ENCODE measurements around the gene PGPEP1. TPM values are rescaled to one million over a fixed set of nuclear protein-coding genes. Genes with fewer than 3 reads are reported as not detected.

Gene PGPEP1
- total and polyA plus RNA-seq, 4 donors: 16.2 to 33.5 (median 24.9) TPM

DNA sequence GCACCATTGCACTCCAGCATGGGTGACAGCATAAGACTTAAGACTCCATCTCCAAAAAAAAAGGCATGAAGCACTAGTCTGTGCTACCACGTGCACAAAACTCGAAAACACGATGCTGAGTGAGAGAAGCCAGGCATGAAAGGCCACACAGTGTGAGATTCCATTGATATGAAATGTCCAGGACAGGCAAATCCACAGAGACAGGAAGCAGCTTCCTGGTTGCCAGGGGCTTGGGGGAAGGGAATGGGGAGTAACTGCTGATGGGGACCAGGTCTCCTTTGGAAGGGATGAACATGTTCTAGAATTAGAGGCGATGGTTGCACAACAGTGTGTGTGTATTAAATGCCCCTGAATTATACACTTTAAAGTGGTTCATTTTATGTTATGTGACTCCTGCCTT, 43.1 kb upstream of the PGPEP1 start:
- Histone ChIP-seq H3K27me3 (ENCODE audit: control insufficient read depth, insufficient read depth, low read length) (no peaks in the 10 kb centered on the region), H3K27ac (ENCODE audit: low read depth, low read length) (no peak overlapping the region), H3K9me3 (ENCODE audit: control insufficient read depth, insufficient read depth, low read length) (no peaks in the 10 kb centered on the region), H3K4me3 (ENCODE audit: low read depth, low read length) (no peak overlapping the region), H3K4me1 (ENCODE audit: control insufficient read depth, insufficient read depth, low read length) (peaks cover 24% of the 10 kb centered on the region), H3K36me3 (ENCODE audit: control insufficient read depth, insufficient read depth, low read length) (no peaks in the 10 kb centered on the region)
- 37% methylated on average over 4 of the region's 4 CpGs for WGBS (ENCODE audit: insufficient coverage)
- DNase-seq (ENCODE audit: low read depth in 4 of 6, low spot score in 6 of 6): no peak

DNA sequence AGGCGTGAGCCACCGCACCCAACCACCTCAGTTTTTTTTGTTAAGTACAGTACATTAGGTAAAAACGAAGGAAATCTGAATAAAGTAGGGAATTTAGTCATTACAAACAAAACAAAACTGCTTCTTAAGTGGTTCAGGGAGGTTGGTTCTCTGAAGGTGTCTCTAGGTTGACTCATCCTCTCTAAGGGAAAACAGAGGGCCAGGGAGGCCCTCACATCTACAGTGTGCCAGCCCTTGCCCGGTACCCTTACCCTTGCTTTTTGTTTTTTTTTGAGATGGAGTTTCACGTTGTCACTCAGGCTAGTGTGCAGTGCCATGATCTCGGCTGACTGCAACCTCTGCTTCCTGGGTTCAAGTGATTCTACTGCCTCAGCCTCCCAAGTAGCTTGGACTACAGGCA, 41.8 kb upstream of the PGPEP1 start:
- H3K4me3 ChIP-seq (ENCODE audit: low read depth, low read length): no peak overlapping the region
- no peaks in the 10 kb centered on the region for H3K9me3 ChIP-seq (ENCODE audit: control insufficient read depth, insufficient read depth, low read length)
- no peaks in the 10 kb centered on the region for H3K27me3 ChIP-seq (ENCODE audit: control insufficient read depth, insufficient read depth, low read length)
- no peaks in the 10 kb centered on the region for H3K36me3 ChIP-seq (ENCODE audit: control insufficient read depth, insufficient read depth, low read length)
- H3K27ac ChIP-seq (ENCODE audit: low read depth, low read length): no peak overlapping the region
- no peak for DNase-seq (ENCODE audit: low read depth in 4 of 6, low spot score in 6 of 6)
- peaks cover 21% of the 10 kb centered on the region for H3K4me1 ChIP-seq (ENCODE audit: control insufficient read depth, insufficient read depth, low read length)
- 74% methylated on average over 3 of the region's 6 CpGs for WGBS (ENCODE audit: insufficient coverage)

DNA sequence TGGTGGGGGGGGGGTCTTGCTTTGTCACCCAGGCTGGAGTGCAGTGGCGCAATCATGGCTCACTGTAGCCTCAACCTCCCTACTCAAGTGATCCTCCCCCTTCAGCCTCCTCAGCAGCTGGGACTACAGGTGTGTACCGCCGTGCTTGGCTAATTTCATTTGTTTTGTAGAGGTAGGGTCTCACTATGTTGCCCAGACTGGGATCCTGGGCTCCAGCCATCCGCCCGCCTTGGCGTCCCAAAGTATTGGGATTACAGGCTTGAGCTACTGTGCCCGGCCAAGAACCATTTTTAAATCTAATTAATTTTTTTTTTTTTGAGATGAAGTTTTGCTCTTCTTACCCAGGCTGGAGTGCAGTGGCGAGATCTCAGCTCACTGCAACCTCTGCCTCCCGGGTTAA, 40.7 kb upstream of the PGPEP1 start:
- Histone ChIP-seq H3K4me1 (ENCODE audit: control insufficient read depth, insufficient read depth, low read length) (peaks cover 21% of the 10 kb centered on the region), H3K27me3 (ENCODE audit: control insufficient read depth, insufficient read depth, low read length) (no peaks in the 10 kb centered on the region), H3K9me3 (ENCODE audit: control insufficient read depth, insufficient read depth, low read length) (no peaks in the 10 kb centered on the region), H3K36me3 (ENCODE audit: control insufficient read depth, insufficient read depth, low read length) (peaks cover 2% of the 10 kb centered on the region), H3K27ac (ENCODE audit: low read depth, low read length) (no peak overlapping the region), H3K4me3 (ENCODE audit: low read depth, low read length) (no peak overlapping the region)
- 85% methylated on average over 5 of the region's 9 CpGs for WGBS (ENCODE audit: insufficient coverage)
- no peak for DNase-seq (ENCODE audit: low read depth in 4 of 6, low spot score in 6 of 6)

DNA sequence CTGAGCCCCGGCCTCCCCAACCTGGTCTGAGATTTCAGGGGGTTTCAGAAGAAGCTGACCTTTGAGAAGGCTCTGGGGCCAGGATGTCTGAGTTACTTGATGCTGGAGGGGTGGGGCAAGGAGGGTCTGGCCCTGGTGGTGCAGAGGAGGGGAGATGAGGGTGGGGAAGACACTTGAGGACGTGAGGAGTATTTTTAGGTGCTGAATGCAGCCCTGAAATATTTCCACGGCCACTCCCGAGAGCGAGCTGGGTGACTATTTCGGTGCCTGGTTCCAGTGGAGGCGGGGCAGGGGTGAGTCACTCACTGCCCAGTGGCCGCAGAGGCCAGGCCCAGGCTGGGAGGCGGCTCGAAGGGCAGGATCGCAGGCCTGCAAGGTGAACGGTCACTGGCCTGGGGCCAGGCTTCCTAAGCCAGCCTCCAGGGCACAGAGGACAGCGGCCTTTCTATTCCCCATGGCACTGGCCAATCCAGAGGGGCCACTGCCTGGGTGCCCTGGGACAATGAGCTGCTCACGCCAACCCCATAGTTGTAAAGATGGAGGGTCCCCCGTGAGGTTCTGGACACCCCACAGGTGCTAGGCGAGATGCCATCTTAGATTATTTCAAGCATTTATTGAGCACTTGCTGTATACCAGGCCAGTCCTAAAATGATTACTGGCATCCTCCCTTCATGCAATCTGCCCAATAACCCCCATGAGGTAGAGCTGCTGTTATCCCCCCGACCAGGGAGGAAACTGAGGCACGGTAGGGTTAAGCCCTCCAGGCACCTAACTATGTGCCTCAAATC, 39.3 kb upstream of the PGPEP1 start:
- no peaks in the 10 kb centered on the region for H3K27me3 ChIP-seq (ENCODE audit: control insufficient read depth, insufficient read depth, low read length)
- no peaks in the 10 kb centered on the region for H3K9me3 ChIP-seq (ENCODE audit: control insufficient read depth, insufficient read depth, low read length)
- peaks cover 7% of the 10 kb centered on the region for H3K36me3 ChIP-seq (ENCODE audit: control insufficient read depth, insufficient read depth, low read length)
- H3K27ac ChIP-seq (ENCODE audit: low read depth, low read length): no peak overlapping the region
- H3K4me1 ChIP-seq (ENCODE audit: control insufficient read depth, insufficient read depth, low read length): peaks cover 35% of the 10 kb centered on the region
- no peak overlapping the region for H3K4me3 ChIP-seq (ENCODE audit: low read depth, low read length)
- no peak for DNase-seq (ENCODE audit: low read depth in 4 of 6, low spot score in 6 of 6)
- WGBS (ENCODE audit: insufficient coverage): 69% methylated on average over 16 of the region's 18 CpGs

DNA sequence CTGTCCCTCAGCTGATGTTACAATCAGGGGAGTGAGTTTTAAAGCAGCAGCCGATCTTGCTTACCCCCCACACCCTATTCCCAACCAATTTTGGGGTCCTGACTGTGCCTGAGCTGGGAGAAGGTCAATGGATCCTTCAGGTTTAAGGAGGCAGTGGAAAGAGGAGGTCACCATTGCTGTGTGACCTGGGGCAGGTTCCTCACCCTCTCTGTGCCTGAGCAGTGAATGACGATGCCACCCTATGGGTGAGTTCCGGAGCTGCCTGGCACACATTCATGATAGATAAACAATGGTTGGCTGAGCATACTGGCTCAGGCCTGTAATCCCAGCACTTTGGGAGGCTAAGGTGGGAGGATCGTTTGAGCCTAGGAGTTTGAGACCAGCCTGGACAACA, 38.7 kb upstream of the PGPEP1 start:
- Histone ChIP-seq H3K9me3 (ENCODE audit: control insufficient read depth, insufficient read depth, low read length) (no peaks in the 10 kb centered on the region), H3K4me1 (ENCODE audit: control insufficient read depth, insufficient read depth, low read length) (peaks cover 41% of the 10 kb centered on the region), H3K27ac (ENCODE audit: low read depth, low read length) (no peak overlapping the region), H3K27me3 (ENCODE audit: control insufficient read depth, insufficient read depth, low read length) (no peaks in the 10 kb centered on the region), H3K36me3 (ENCODE audit: control insufficient read depth, insufficient read depth, low read length) (peaks cover 13% of the 10 kb centered on the region), H3K4me3 (ENCODE audit: low read depth, low read length) (no peak overlapping the region)
- no peak for DNase-seq (ENCODE audit: low read depth in 4 of 6, low spot score in 6 of 6)
- WGBS (ENCODE audit: insufficient coverage): 89% methylated on average over 2 of the region's 4 CpGs

DNA sequence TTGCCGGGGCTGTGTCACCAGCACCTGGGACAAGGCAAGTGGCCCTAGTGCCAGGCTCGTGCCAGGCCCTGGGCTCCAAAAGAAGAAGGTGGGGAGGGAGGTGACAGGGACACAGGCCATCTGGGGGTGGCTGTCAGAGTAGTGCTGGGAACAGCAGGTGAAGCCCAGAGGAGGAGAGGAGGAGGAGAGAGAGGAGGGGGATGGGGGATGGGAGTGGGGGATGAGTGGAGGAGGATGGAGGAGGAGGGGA, 36.3 kb upstream of the PGPEP1 start:
- H3K4me1 ChIP-seq (ENCODE audit: control insufficient read depth, insufficient read depth, low read length): peaks cover 51% of the 10 kb centered on the region
- WGBS (ENCODE audit: insufficient coverage): 15% methylated on average over 2 of the region's 2 CpGs
- H3K27me3 ChIP-seq (ENCODE audit: control insufficient read depth, insufficient read depth, low read length): no peaks in the 10 kb centered on the region
- no peaks in the 10 kb centered on the region for H3K9me3 ChIP-seq (ENCODE audit: control insufficient read depth, insufficient read depth, low read length)
- H3K36me3 ChIP-seq (ENCODE audit: control insufficient read depth, insufficient read depth, low read length): peaks cover 37% of the 10 kb centered on the region
- peak overlapping the region; percentile 97 for H3K27ac ChIP-seq (ENCODE audit: low read depth, low read length)
- no peak for DNase-seq (ENCODE audit: low read depth in 4 of 6, low spot score in 6 of 6)
- no peak overlapping the region for H3K4me3 ChIP-seq (ENCODE audit: low read depth, low read length)

DNA sequence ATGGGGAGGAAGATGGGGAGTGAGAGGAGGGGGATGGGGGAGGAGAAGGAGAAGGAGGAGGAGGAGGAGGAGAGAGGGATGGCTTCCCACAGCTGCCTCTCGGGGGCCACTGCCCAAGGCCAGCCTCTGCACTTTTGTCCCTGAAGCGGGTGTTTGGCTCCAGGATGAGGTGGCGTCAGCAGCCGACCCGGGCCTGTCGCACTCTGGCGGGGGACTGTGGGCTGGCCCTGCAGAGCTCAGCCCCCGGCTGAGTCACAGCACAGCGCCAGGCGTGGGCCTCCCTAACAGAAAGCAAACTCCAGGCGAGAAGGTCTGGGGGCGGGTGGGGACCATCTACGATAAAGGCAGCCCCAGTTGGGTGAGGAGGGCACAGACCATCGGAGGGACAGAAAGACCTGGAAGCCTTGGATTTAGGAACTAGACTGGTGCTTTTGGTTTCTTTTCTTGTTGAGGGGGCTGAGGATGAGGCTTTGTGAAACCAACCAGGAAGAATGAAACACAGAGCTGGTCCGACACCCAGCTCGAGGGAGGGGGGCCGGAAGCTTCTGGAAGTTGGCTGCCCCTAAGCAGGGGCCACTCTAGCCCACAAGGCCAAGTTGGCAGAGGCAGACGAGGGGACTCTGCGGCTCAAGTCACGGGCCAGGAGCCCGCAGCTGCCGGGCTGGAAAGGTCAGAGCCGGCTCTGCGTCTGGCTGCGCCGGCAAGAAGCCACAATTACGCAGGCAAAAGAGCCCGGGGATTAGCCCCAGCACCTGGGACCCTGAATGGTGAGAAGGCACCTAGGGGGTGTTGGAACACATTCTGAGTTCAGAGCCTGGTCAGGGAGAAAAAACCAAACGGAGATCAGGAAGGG, 35.7 kb upstream of the PGPEP1 start:
- peaks cover 51% of the 10 kb centered on the region for H3K4me1 ChIP-seq (ENCODE audit: control insufficient read depth, insufficient read depth, low read length)
- peak overlapping the region; percentile 97 for H3K27ac ChIP-seq (ENCODE audit: low read depth, low read length)
- H3K4me3 ChIP-seq (ENCODE audit: low read depth, low read length): peak overlapping the region; percentile 28
- peaks cover 43% of the 10 kb centered on the region for H3K36me3 ChIP-seq (ENCODE audit: control insufficient read depth, insufficient read depth, low read length)
- no peaks in the 10 kb centered on the region for H3K27me3 ChIP-seq (ENCODE audit: control insufficient read depth, insufficient read depth, low read length)
- DNase-seq (ENCODE audit: low read depth in 4 of 6, low spot score in 6 of 6): peak in 3 of 6 donors; percentile 49 to 85 (median 74)
- H3K9me3 ChIP-seq (ENCODE audit: control insufficient read depth, insufficient read depth, low read length): no peaks in the 10 kb centered on the region
- 4% methylated on average over 28 of the region's 29 CpGs for WGBS (ENCODE audit: insufficient coverage)

DNA sequence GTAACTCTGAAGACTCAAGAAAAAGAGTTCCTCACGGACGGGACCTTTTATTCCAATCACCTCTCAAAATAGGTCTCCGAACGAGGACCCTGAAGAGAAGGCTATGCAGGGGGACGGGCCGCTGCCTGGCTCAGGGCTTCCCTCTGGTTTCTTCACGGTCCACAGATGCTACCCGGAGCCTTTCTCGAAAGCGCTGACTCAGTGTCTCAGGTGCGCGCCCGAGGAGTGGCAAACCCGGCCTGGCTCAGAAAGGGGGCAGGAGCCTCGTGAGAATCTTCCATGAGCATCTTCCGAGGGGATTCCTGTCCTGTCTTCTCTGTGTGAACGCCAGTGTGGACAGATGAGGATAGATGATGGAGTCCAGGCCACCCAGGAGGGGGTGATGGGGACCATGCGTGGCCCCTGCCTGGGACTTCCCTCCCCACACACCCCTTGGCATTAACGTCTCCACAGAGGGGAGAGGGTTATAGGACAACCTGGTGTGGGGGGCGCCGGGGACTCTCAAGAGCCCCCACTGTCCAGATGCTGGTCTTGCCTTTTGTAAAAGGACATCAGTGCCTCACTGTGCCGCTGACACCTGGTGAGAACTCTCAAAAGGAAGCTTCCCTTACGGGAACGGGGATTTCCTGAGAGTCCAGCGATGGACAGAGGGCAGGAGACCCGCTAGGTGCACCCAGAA, 34.0 kb upstream of the PGPEP1 start:
- no peak for DNase-seq (ENCODE audit: low read depth in 4 of 6, low spot score in 6 of 6)
- Histone ChIP-seq H3K4me3 (ENCODE audit: low read depth, low read length) (no peak overlapping the region), H3K4me1 (ENCODE audit: control insufficient read depth, insufficient read depth, low read length) (peaks cover 55% of the 10 kb centered on the region), H3K9me3 (ENCODE audit: control insufficient read depth, insufficient read depth, low read length) (no peaks in the 10 kb centered on the region), H3K27ac (ENCODE audit: low read depth, low read length) (peak overlapping the region; percentile 97), H3K27me3 (ENCODE audit: control insufficient read depth, insufficient read depth, low read length) (no peaks in the 10 kb centered on the region), H3K36me3 (ENCODE audit: control insufficient read depth, insufficient read depth, low read length) (peaks cover 60% of the 10 kb centered on the region)
- 77% methylated on average over 22 of the region's 26 CpGs for WGBS (ENCODE audit: insufficient coverage)

DNA sequence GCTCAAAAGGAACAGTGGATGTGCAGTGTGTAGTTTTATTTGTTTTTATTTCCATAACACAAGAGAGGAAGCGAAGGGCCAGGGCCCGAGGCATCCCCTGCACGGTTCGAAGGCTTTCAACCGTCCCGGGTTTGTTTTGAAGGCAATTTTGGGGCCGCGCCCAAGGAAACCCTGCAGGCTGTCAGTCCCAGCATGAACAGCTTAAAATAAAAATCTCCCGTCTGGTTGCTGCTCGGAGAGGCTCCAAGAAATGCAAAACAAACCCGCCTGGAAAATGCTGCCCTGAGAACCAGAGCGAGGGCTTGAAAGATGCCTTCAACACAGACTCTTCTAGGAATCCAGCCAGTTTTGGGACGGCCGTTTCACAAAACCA, 33.5 kb upstream of the PGPEP1 start:
- WGBS (ENCODE audit: insufficient coverage): 67% methylated on average over 10 of the region's 14 CpGs
- Histone ChIP-seq H3K27ac (ENCODE audit: low read depth, low read length) (peak overlapping the region; percentile 97), H3K9me3 (ENCODE audit: control insufficient read depth, insufficient read depth, low read length) (no peaks in the 10 kb centered on the region), H3K36me3 (ENCODE audit: control insufficient read depth, insufficient read depth, low read length) (peaks cover 65% of the 10 kb centered on the region), H3K4me3 (ENCODE audit: low read depth, low read length) (no peak overlapping the region), H3K4me1 (ENCODE audit: control insufficient read depth, insufficient read depth, low read length) (peaks cover 55% of the 10 kb centered on the region), H3K27me3 (ENCODE audit: control insufficient read depth, insufficient read depth, low read length) (no peaks in the 10 kb centered on the region)
- DNase-seq (ENCODE audit: low read depth in 4 of 6, low spot score in 6 of 6): peak in 1 of 6 donors; percentile 90
